ENCODE data around the gene TEKTIP1.

TEKTIP1 gene

GRCh38 chr19:3545669-3546034 is 6.7 kb downstream of the TEKTIP1 start:
- Histone ChIP-seq H3K27ac (ENCODE audit: insufficient read depth in 1 of 2, low read depth in 1 of 2, low read length in 2 of 2, poor library complexity in 1 of 2, severe bottlenecking in 2 of 2) (no peak overlapping the region), H3K4me3 (ENCODE audit: control insufficient read depth in 1 of 7, extremely low read depth in 1 of 7, insufficient read depth in 4 of 7, low read depth in 2 of 7, low read length in 6 of 7) (no peak overlapping the region), H3K27me3 (replicated peaks in 2 of 5; ENCODE audit: control insufficient read depth in 4 of 5, insufficient read depth in 5 of 5, low read length in 4 of 5) (no peaks in the 10 kb centered on the region), H3K9me3 (ENCODE audit: control extremely low read depth in 1 of 5, control insufficient read depth in 4 of 5, insufficient read depth in 2 of 5, low read depth in 1 of 5, low read length in 4 of 5) (no peaks in the 10 kb centered on the region), H3K36me3 (ENCODE audit: control insufficient read depth in 4 of 4, insufficient read depth in 4 of 4, low read length in 3 of 4) (peaks cover 2 to 61% (median 26%) of the 10 kb centered on the region in 4 experiments), H3K4me1 (ENCODE audit: control extremely low read depth in 1 of 4, control insufficient read depth in 4 of 4, insufficient read depth in 4 of 4, low read length in 3 of 4) (peaks cover 0 to 13% (median 1%) of the 10 kb centered on the region in 4 experiments)
- 87% methylated on average over 9 of the region's 10 CpGs for WGBS (ENCODE audit: insufficient coverage)
- no peak for DNase-seq
- CTCF ChIA-PET, result interaction anchor here (1.1 to 4.4 kb wide), 9 partner anchors 9 to 108 kb away, joined by 3 to 25 read pairs (median 5); partner anchors contain the start of gene MFSD12
- POLR2A ChIA-PET, result no interaction called here

- Histone ChIP-seq H3K4me3 (ENCODE audit: control insufficient read depth in 1 of 7, extremely low read depth in 1 of 7, insufficient read depth in 4 of 7, low read depth in 2 of 7, low read length in 6 of 7) (no peak overlapping the region), H3K9me3 (ENCODE audit: control extremely low read depth in 1 of 5, control insufficient read depth in 4 of 5, insufficient read depth in 2 of 5, low read depth in 1 of 5, low read length in 4 of 5) (no peaks in the 10 kb centered on the region), H3K4me1 (ENCODE audit: control extremely low read depth in 1 of 4, control insufficient read depth in 4 of 4, insufficient read depth in 4 of 4, low read length in 3 of 4) (peaks cover 0 to 13% (median 1%) of the 10 kb centered on the region in 4 experiments), H3K27ac (ENCODE audit: insufficient read depth in 1 of 2, low read depth in 1 of 2, low read length in 2 of 2, poor library complexity in 1 of 2, severe bottlenecking in 2 of 2) (no peak overlapping the region), H3K36me3 (ENCODE audit: control insufficient read depth in 4 of 4, insufficient read depth in 4 of 4, low read length in 3 of 4) (peaks cover 2 to 65% (median 28%) of the 10 kb centered on the region in 4 experiments), H3K27me3 (replicated peaks in 2 of 5; ENCODE audit: control insufficient read depth in 4 of 5, insufficient read depth in 5 of 5, low read length in 4 of 5) (no peaks in the 10 kb centered on the region)
- POLR2A ChIA-PET, result no interaction called here
- DNase-seq, result no peak
- 95% methylated on average over 21 of the region's 23 CpGs for WGBS (ENCODE audit: insufficient coverage)
- CTCF ChIA-PET, result interaction anchor here (0.7 to 4.4 kb wide), 10 partner anchors 9 to 117 kb away, joined by 3 to 25 read pairs (median 4); partner anchors contain the start of gene MFSD12
Observed at GRCh38 chr19:3546119-3546518, 7.1 kb downstream of the TEKTIP1 start.

GRCh38 chr19:3547301-3547731 is 8.3 kb downstream of the TEKTIP1 start:
- DNase-seq, result no peak
- Histone ChIP-seq H3K4me3 (ENCODE audit: control insufficient read depth in 1 of 7, extremely low read depth in 1 of 7, insufficient read depth in 4 of 7, low read depth in 2 of 7, low read length in 6 of 7) (no peak overlapping the region), H3K4me1 (ENCODE audit: control extremely low read depth in 1 of 4, control insufficient read depth in 4 of 4, insufficient read depth in 4 of 4, low read length in 3 of 4) (peaks cover 0 to 13% (median 1%) of the 10 kb centered on the region in 4 experiments), H3K27me3 (replicated peaks in 2 of 5; ENCODE audit: control insufficient read depth in 4 of 5, insufficient read depth in 5 of 5, low read length in 4 of 5) (no peaks in the 10 kb centered on the region), H3K36me3 (ENCODE audit: control insufficient read depth in 4 of 4, insufficient read depth in 4 of 4, low read length in 3 of 4) (peaks cover 2 to 69% (median 28%) of the 10 kb centered on the region in 4 experiments), H3K27ac (ENCODE audit: insufficient read depth in 1 of 2, low read depth in 1 of 2, low read length in 2 of 2, poor library complexity in 1 of 2, severe bottlenecking in 2 of 2) (no peak overlapping the region), H3K9me3 (ENCODE audit: control extremely low read depth in 1 of 5, control insufficient read depth in 4 of 5, insufficient read depth in 2 of 5, low read depth in 1 of 5, low read length in 4 of 5) (no peaks in the 10 kb centered on the region)
- POLR2A ChIA-PET, result no interaction called here
- CTCF ChIA-PET, result interaction anchor here (1.1 to 2.1 kb wide), 3 partner anchors 10 to 61 kb away, joined by 3 to 4 read pairs (median 4); partner anchors contain the start of gene MFSD12
- WGBS (ENCODE audit: insufficient coverage), result 98% methylated on average over 14 of the region's 15 CpGs

DNA sequence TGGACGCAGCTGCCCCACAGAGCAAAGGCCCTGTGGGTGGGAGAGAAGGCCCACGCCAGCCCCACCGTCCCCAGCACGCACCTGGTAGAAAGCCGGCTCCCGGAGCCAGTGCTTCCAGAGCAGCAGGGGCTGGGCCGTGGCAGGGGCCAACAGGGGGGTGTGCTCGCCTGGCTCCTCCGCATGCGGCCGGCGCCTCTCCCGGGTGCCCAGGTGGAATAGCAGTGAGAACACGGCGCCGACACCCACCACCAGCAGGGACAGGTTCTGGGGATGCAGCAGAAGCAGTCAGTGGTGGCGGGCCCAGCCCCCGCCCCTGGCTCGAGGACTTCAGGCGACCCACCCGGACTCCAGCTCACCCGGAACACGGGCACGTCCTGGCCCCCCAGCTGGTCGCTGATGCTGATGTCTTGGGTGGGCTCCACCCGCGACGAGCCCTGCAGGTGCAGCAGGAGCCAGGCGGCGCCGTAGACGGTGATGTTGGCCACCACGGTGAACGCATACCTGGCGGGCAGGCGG is 8.9 kb downstream of the TEKTIP1 start:
- 94% methylated on average over 31 of the region's 36 CpGs for WGBS (ENCODE audit: insufficient coverage)
- Histone ChIP-seq H3K4me3 (ENCODE audit: control insufficient read depth in 1 of 7, extremely low read depth in 1 of 7, insufficient read depth in 4 of 7, low read depth in 2 of 7, low read length in 6 of 7) (no peak overlapping the region), H3K9me3 (ENCODE audit: control extremely low read depth in 1 of 5, control insufficient read depth in 4 of 5, insufficient read depth in 2 of 5, low read depth in 1 of 5, low read length in 4 of 5) (no peaks in the 10 kb centered on the region), H3K36me3 (ENCODE audit: control insufficient read depth in 4 of 4, insufficient read depth in 4 of 4, low read length in 3 of 4) (peaks cover 2 to 67% (median 26%) of the 10 kb centered on the region in 4 experiments), H3K4me1 (ENCODE audit: control extremely low read depth in 1 of 4, control insufficient read depth in 4 of 4, insufficient read depth in 4 of 4, low read length in 3 of 4) (peaks cover 0 to 18% (median 6%) of the 10 kb centered on the region in 4 experiments), H3K27ac (ENCODE audit: insufficient read depth in 1 of 2, low read depth in 1 of 2, low read length in 2 of 2, poor library complexity in 1 of 2, severe bottlenecking in 2 of 2) (no peak overlapping the region), H3K27me3 (replicated peaks in 2 of 5; ENCODE audit: control insufficient read depth in 4 of 5, insufficient read depth in 5 of 5, low read length in 4 of 5) (no peaks in the 10 kb centered on the region)
- no peak for DNase-seq
- ChIA-PET CTCF (interaction anchor here (1.4 to 2.1 kb wide), 2 partner anchors 9 to 22 kb away, joined by 4 read pairs; partner anchors contain the start of gene MFSD12), POLR2A (no interaction called here)

GRCh38 chr19:3548606-3549005 is 9.6 kb downstream of the TEKTIP1 start:
- H3K4me3 ChIP-seq (ENCODE audit: control insufficient read depth in 1 of 7, extremely low read depth in 1 of 7, insufficient read depth in 4 of 7, low read depth in 2 of 7, low read length in 6 of 7), result no peak overlapping the region
- no peaks in the 10 kb centered on the region for H3K27me3 ChIP-seq (replicated peaks in 2 of 5; ENCODE audit: control insufficient read depth in 4 of 5, insufficient read depth in 5 of 5, low read length in 4 of 5)
- POLR2A ChIA-PET, result no interaction called here
- no peak overlapping the region for H3K27ac ChIP-seq (ENCODE audit: insufficient read depth in 1 of 2, low read depth in 1 of 2, low read length in 2 of 2, poor library complexity in 1 of 2, severe bottlenecking in 2 of 2)
- 86% methylated on average over 14 of the region's 14 CpGs for WGBS (ENCODE audit: insufficient coverage)
- H3K9me3 ChIP-seq (ENCODE audit: control extremely low read depth in 1 of 5, control insufficient read depth in 4 of 5, insufficient read depth in 2 of 5, low read depth in 1 of 5, low read length in 4 of 5), result no peaks in the 10 kb centered on the region
- DNase-seq, result peak in 2 of 3 donors; percentile 48 to 50
- CTCF ChIA-PET, result interaction anchor here (1.1 to 2.1 kb wide), 4 partner anchors 8 to 42 kb away, joined by 4 to 5 read pairs (median 4); partner anchors contain the start of genes GIPC3 and MFSD12
- H3K36me3 ChIP-seq (ENCODE audit: control insufficient read depth in 4 of 4, insufficient read depth in 4 of 4, low read length in 3 of 4), result peaks cover 2 to 60% (median 24%) of the 10 kb centered on the region in 4 experiments
- H3K4me1 ChIP-seq (ENCODE audit: control extremely low read depth in 1 of 4, control insufficient read depth in 4 of 4, insufficient read depth in 4 of 4, low read length in 3 of 4), result peaks cover 0 to 23% (median 11%) of the 10 kb centered on the region in 4 experiments

GRCh38 chr19:3549816-3550215 is 10.8 kb downstream of the TEKTIP1 start:
- Histone ChIP-seq H3K4me3 (ENCODE audit: control insufficient read depth in 1 of 7, extremely low read depth in 1 of 7, insufficient read depth in 4 of 7, low read depth in 2 of 7, low read length in 6 of 7) (no peak overlapping the region), H3K27ac (ENCODE audit: insufficient read depth in 1 of 2, low read depth in 1 of 2, low read length in 2 of 2, poor library complexity in 1 of 2, severe bottlenecking in 2 of 2) (no peak overlapping the region), H3K27me3 (replicated peaks in 2 of 5; ENCODE audit: control insufficient read depth in 4 of 5, insufficient read depth in 5 of 5, low read length in 4 of 5) (no peaks in the 10 kb centered on the region), H3K4me1 (ENCODE audit: control extremely low read depth in 1 of 4, control insufficient read depth in 4 of 4, insufficient read depth in 4 of 4, low read length in 3 of 4) (peaks cover 3 to 32% (median 23%) of the 10 kb centered on the region in 4 experiments), H3K36me3 (ENCODE audit: control insufficient read depth in 4 of 4, insufficient read depth in 4 of 4, low read length in 3 of 4) (peaks cover 2 to 48% (median 17%) of the 10 kb centered on the region in 4 experiments), H3K9me3 (ENCODE audit: control extremely low read depth in 1 of 5, control insufficient read depth in 4 of 5, insufficient read depth in 2 of 5, low read depth in 1 of 5, low read length in 4 of 5) (no peaks in the 10 kb centered on the region)
- ChIA-PET CTCF (interaction anchor here (1.1 kb wide), 1 partner anchor 41 kb away, joined by 4 read pairs; no protein-coding TSS in a partner anchor), POLR2A (no interaction called here)
- 100% methylated on average over 6 of the region's 10 CpGs for WGBS (ENCODE audit: insufficient coverage)
- no peak for DNase-seq

All from common myeloid progenitor, CD34-positive (primary cell).